Muscle of leg (tissue), 11 donors: ENCODE data around the gene TENT5C. TPM values are rescaled to one million over a fixed set of nuclear protein-coding genes. Genes with fewer than 3 reads are reported as not detected.

Source experiments
- DNase-seq: peaks from one replicate; pipeline ENCODE4 v3.0.0; 2013
- H3K27ac ChIP-seq: one replicate; pipeline ENCODE4 v1.5.1; 2013; ENCODE audit warnings: mild to moderate bottlenecking, low read length, control low read depth
- H3K27me3 ChIP-seq: one replicate; pipeline ENCODE4 v1.6.1; 2013; ENCODE audit warnings: low read length; ENCODE audit not compliant: control insufficient read depth, insufficient read depth
- H3K36me3 ChIP-seq: one replicate; pipeline ENCODE4 v1.6.1; 2013; ENCODE audit warnings: low read length; ENCODE audit not compliant: control insufficient read depth, insufficient read depth
- H3K4me1 ChIP-seq: one replicate; pipeline ENCODE4 v1.6.1; 2013; ENCODE audit warnings: low read length; ENCODE audit not compliant: control insufficient read depth, insufficient read depth
- H3K4me3 ChIP-seq: one replicate; pipeline ENCODE4 v1.5.1; 2013; ENCODE audit warnings: low read length, control low read depth
- H3K9me3 ChIP-seq: replicated peaks from 2 replicates; pipeline ENCODE4 v1.6.1; 2013; ENCODE audit warnings: low read depth, low read length; ENCODE audit not compliant: control insufficient read depth
- WGBS: methylation state at CpG from one replicate; pipeline ENCODE4 v1.1.5; 2013; ENCODE audit warnings: missing lambda C conversion rate; ENCODE audit not compliant: insufficient coverage; 5-methylcytosine and 5-hydroxymethylcytosine counted together
- polyA plus RNA-seq, 8 donors: library from polyadenylated mRNA; unstranded; fragments of 120-200 nt; gene quantifications; one replicate each; pipeline versions ENCODE4 v1.2.1 to v1.2.3, GENCODE V29; 2013; ENCODE audit warnings: inconsistent platforms in 1 of 8, low replicate concordance in 1 of 8; ENCODE audit not compliant: insufficient read length in 8 of 8, insufficient read depth in 1 of 8
- total RNA-seq: library from RNA; stranded (reverse); fragments of 120-200 nt; gene quantifications from one replicate; pipeline ENCODE4 v1.2.4, GENCODE V29; 2013

TENT5C gene
- total and polyA plus RNA-seq, 9 donors = 1.9 to 6.6 (median 3.8) TPM

DNA sequence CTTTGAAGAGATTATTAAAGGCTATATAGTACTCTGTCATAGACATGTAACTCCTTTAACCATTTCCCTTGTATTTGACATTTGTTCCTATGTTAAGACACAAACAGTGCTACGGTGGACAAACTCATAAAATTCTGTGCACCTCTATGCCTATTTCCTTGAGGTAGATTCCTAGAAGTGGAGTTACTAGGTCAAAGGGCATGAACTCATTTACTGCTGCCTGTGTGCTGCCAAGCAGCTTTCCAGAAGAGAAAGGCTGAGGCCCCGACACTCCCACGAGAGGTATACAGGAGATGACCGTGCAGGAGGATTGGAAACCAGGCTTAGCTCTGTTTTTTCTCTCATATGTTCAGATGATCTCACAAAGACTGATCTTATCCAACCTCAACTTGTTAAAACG is 34.4 kb upstream of the TENT5C start:
- no peak overlapping the region for H3K27ac ChIP-seq
- peaks cover 4% of the 10 kb centered on the region for H3K4me1 ChIP-seq
- H3K9me3 ChIP-seq = no peaks in the 10 kb centered on the region
- no peak overlapping the region for H3K4me3 ChIP-seq
- no peaks in the 10 kb centered on the region for H3K27me3 ChIP-seq
- WGBS = 47% methylated on average over 3 of the region's 5 CpGs
- no peaks in the 10 kb centered on the region for H3K36me3 ChIP-seq
- no peak for DNase-seq

DNA sequence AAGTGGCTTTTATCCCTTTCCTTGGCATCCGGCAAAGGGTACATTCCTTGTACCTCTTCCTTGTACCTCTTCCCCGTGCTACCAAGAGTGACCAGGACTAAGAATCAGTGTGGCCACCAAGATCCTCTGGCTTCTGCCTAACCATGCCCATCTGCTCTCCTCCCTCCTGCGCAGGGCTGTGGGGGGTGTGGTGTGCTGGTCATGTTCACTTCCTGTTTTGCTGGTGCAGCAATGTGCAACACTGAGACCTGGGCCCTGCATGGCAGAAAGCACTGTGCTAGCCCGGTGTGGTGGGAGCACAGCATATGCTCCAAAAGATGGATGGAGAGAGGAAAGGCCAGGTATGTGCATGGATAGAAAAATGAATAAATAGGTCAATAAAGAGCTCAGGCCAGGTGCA is 33.3 kb upstream of the TENT5C start:
- H3K27me3 ChIP-seq = no peaks in the 10 kb centered on the region
- peaks cover 4% of the 10 kb centered on the region for H3K4me1 ChIP-seq
- H3K4me3 ChIP-seq = no peak overlapping the region
- DNase-seq = no peak
- H3K36me3 ChIP-seq = no peaks in the 10 kb centered on the region
- 90% methylated on average over 1 of the region's 4 CpGs for WGBS
- H3K27ac ChIP-seq = no peak overlapping the region
- no peaks in the 10 kb centered on the region for H3K9me3 ChIP-seq

DNA sequence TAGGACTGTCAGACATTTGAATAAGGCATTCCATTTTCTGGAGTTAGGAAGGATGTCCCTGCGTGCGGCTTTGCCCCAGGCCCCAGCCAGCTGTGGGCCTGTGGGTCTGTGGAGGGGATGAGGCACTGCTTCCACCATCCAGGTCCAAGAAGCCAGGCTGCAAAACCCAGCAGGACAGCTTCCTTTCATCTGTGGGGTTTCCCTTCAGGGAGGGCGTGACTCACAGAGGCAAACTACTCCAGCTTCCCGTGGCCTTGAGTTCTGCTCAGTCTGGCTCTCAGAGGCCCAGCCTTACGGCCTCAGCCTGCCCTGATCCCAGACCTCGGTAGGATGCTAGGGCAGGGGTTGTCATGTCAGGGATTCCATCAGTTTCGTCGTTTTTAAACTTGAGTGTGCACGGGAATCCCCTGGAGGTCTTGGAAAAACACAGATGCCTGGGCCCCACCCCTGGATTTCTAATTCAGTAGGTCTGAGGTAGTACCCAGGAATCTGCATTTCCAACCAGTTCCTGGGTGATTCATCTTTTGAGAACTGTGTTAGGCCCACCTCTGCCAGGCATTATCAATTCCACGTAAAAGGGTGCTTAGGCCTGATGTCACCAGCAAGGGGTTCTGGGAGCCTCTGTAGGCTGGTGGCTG is 32.3 kb upstream of the TENT5C start:
- H3K4me1 ChIP-seq = peaks cover 4% of the 10 kb centered on the region
- H3K9me3 ChIP-seq = no peaks in the 10 kb centered on the region
- no peak for DNase-seq
- no peak overlapping the region for H3K4me3 ChIP-seq
- 69% methylated on average over 10 of the region's 10 CpGs for WGBS
- H3K27me3 ChIP-seq = no peaks in the 10 kb centered on the region
- no peak overlapping the region for H3K27ac ChIP-seq
- H3K36me3 ChIP-seq = no peaks in the 10 kb centered on the region

DNA sequence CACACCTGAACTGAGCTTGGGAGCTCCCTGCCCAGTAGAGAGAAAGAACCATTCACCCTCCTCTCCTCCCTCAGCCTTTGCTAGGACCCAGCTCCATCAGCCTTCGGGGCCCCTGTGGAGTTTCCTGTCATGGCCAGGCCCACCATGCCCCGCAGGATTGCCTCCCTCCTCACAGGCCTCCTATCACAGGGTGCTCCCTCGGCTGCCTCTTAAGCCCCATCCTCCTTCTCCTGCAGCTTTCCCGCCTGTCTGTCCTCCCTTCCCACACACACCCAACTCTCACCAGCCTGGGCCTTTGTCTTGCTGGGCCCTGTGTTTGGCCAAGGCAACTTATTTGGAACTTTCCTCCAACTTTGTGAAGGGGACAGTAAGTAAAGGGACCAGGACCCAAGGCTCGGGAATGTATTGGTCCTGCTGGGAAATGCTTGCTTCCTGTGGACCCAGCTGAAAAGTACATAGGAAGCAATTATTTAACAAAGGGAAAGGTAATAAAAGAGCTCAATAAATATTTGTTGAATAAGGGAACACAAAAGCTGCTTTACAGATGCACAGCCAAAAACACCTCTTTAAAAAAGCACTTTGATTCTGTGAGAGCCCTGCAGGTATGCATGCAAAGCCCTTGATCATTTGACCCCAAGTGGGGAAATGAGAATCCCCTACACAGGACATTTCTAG is 31.6 kb upstream of the TENT5C start:
- DNase-seq = no peak
- H3K4me3 ChIP-seq = no peak overlapping the region
- peaks cover 4% of the 10 kb centered on the region for H3K4me1 ChIP-seq
- H3K27ac ChIP-seq = no peak overlapping the region
- H3K36me3 ChIP-seq = no peaks in the 10 kb centered on the region
- no peaks in the 10 kb centered on the region for H3K27me3 ChIP-seq
- WGBS = 56% methylated on average over 4 of the region's 5 CpGs
- no peaks in the 10 kb centered on the region for H3K9me3 ChIP-seq

DNA sequence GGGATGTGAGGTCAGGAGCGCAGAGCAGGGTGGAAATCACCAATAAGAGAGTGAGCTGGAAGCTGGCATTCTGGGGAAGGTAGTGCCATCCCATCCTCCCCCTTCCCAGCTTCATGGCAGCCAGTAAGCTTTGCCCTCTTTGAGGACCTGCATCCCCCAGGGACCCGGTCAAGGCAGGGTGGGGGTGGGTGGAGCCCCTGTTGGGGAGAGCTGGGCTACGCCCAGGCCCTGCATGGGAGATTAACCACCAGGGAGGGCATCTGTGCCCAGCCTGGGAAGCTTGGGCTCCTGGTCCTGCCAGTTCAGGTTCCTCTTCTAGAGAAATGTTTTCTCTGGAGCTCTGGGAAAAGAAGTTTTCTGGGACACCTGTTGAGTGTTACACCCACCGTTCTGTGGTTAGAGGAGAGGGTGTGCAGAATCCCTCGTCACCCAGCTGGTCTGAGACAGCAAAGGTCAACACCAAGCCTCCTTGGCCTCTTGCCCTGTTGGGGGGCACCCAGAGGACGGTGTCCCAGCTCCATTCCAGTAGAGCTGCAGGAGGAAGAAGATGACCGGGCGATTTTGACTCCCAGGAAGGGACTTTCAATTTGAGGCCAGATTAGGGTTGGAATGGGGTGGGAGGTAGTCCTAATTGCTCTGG is 30.1 kb upstream of the TENT5C start:
- 67% methylated on average over 7 of the region's 8 CpGs for WGBS
- H3K9me3 ChIP-seq = no peaks in the 10 kb centered on the region

DNA sequence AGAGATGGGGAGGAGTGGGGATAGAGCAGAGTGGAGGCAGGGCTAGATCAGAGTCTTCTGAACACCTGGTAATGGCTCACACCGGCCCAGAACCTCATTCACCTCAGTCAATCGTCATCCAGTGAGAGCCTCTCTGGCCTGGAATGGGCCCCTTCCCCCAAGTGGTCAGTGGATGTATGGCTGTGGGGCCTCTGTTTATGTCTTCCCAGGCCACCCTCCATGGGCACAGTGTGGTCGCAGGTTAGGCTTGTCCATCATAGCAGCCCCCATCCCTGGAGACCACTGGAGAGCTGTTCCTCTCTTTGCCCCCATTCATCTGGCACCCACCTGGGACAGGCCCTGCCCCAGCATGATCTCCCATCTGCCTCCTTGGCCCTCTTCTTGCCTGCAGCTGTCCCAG is 29.6 kb upstream of the TENT5C start:
- Histone ChIP-seq H3K36me3 (no peaks in the 10 kb centered on the region), H3K27me3 (no peaks in the 10 kb centered on the region), H3K27ac (no peak overlapping the region), H3K4me3 (no peak overlapping the region), H3K4me1 (no peaks in the 10 kb centered on the region), H3K9me3 (no peaks in the 10 kb centered on the region)
- 95% methylated on average over 2 of the region's 3 CpGs for WGBS
- DNase-seq = no peak

More for the DNA sequence above, 30.1 kb upstream of the TENT5C start:
- H3K4me1 ChIP-seq = peaks cover 2% of the 10 kb centered on the region
- H3K4me3 ChIP-seq = no peak overlapping the region
- H3K27ac ChIP-seq = no peak overlapping the region
- H3K36me3 ChIP-seq = no peaks in the 10 kb centered on the region
- no peak for DNase-seq
- H3K27me3 ChIP-seq = no peaks in the 10 kb centered on the region

DNA sequence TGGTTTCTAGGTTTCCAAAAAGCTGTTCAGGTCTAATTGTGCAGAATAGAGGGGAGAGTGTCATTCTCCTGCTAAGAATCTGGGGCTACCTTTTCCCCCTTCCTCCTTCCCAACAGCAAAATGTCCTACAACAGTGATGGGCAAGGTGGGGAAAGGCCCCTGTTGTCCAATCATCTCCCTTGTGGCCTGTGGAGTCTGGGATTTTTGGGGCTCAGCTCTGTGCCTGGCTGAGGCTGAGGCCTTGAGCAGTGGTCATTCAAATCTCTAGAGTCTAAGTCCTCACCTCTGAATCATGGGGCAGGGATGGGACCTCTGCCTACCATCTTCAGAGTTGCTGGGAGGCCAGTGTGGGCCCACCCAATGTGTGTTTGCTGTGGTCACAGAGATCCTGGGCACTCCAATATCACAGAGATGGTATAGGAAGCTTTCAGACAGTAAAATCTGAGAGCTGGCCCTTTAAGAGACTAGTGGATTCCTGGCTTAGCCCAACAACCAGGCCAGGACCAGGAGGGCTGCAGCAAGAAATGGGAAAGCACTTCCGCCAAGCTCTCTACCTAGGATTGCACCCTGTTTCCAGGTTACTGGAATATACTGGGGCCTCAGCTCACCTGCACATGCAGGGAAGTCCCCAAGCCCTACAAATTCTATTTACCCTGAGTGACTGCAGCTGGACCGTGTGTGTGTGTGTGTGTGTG is 28.5 kb upstream of the TENT5C start:
- H3K4me1 ChIP-seq = no peaks in the 10 kb centered on the region
- no CpG with 5 or more reads among the region's 2 CpGs for WGBS
- H3K9me3 ChIP-seq = no peaks in the 10 kb centered on the region
- no peak for DNase-seq
- no peak overlapping the region for H3K27ac ChIP-seq
- H3K27me3 ChIP-seq = no peaks in the 10 kb centered on the region
- H3K36me3 ChIP-seq = no peaks in the 10 kb centered on the region
- no peak overlapping the region for H3K4me3 ChIP-seq

- Histone ChIP-seq H3K4me3 (no peak overlapping the region), H3K27me3 (no peaks in the 10 kb centered on the region), H3K4me1 (no peaks in the 10 kb centered on the region), H3K36me3 (no peaks in the 10 kb centered on the region), H3K9me3 (no peaks in the 10 kb centered on the region), H3K27ac (no peak overlapping the region)
- no peak for DNase-seq
- WGBS = 100% methylated on average over 1 of the region's 4 CpGs
Measured at GRCh38 chr1:117578466-117578865, 27.4 kb upstream of the TENT5C start.

DNA sequence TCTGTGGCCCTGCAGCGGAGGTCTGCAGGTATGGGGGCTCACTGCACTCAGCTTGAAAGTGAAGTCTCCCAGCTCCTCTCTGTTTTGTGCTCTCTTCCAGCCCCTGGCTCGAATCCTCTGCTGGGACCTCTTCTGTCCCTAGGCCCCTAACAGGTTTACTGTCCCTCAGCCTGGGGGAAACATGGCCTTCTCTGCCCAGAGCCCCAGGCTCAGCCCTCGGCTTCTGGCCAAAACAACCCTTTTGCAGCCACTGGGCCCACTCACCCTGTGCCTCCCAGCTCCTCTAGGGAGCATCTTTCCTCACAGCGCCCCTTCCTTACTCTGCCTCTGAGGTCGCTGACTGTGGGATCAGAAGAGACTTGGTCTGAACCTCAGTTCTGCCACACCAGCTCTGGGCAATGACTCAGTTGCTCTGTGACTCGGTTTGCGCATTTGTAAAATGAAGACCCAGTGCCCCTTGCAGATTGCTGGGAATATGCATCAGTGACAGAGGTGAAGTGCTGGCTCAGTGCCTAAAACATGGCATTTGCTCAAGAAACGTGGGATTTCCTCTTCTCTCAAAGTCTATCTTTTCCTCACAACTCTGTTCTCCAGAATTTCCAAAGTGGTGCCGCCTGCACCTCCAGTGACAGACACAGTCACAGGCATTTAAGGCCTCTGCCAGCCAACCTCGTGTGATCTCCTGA is 26.5 kb upstream of the TENT5C start:
- Histone ChIP-seq H3K4me1 (no peaks in the 10 kb centered on the region), H3K36me3 (no peaks in the 10 kb centered on the region), H3K27ac (no peak overlapping the region), H3K9me3 (no peaks in the 10 kb centered on the region), H3K4me3 (no peak overlapping the region), H3K27me3 (no peaks in the 10 kb centered on the region)
- WGBS = 69% methylated on average over 6 of the region's 10 CpGs
- DNase-seq = no peak

DNA sequence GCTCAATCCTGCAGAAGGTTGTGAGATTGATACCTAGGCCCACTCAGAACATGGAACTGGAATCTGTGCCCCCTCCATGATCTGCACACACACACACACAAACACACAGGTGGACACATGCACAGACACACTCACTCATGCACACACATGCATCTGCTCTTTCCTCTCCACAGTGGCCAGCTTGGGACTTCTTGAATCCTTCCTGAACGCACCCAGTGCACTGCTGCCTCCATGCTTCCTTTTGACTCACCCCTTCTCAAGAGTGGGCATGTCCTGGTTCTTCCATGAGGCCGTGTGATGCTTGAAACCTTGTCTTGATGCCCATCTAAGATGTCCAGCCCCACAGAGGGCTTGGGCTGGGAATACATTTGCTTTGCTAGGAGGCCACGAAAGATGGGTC is 25.4 kb upstream of the TENT5C start:
- DNase-seq = no peak
- H3K27ac ChIP-seq = no peak overlapping the region
- no peak overlapping the region for H3K4me3 ChIP-seq
- no peaks in the 10 kb centered on the region for H3K36me3 ChIP-seq
- WGBS = 71% methylated on average over 3 of the region's 3 CpGs
- H3K4me1 ChIP-seq = no peaks in the 10 kb centered on the region
- H3K27me3 ChIP-seq = no peaks in the 10 kb centered on the region
- H3K9me3 ChIP-seq = no peaks in the 10 kb centered on the region
